ENCODE results near the gene RALGDS. TPM values are rescaled to one million over a fixed set of nuclear protein-coding genes. Genes with fewer than 3 reads are reported as not detected.
"Not testable (repeated sequence)": the region's sequence is repeated elsewhere in the genome, so short reads cannot be mapped to it uniquely, and the experiment has no call there.

Gene RALGDS
- total and polyA plus RNA-seq, 2 experiments from 2014 or later, result 8.6 to 20.3 TPM

DNA sequence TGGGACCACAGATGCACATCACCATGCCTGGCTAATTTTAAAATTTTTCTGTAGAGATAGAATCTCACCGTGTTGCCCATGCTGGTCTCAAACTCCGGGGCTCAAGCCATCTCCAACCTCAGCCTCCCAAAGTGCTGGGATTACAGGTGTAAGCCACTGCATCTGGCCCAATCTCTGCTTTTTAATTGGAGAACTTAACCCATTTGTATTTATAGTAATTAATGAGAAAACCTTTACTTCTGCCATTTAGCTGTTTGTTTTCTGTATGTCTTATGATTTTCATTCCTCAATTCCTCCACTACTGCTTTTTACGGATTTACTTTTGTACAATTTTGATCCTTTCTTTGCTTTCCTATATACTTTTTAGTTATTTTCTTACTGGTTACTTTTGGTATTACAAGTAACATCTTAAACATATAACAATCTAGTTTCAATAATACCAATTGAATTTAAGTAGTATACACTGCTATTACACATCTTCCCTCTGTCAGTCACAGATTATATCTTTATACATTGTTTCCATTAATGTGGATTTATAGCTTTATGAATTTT lies 26.1 kb downstream of the RALGDS start:
- Histone ChIP-seq H3K4me3 (no peak overlapping the region), H3K27ac (ENCODE audit: low read depth) (no peak overlapping the region), H3K9me2 (ENCODE audit: insufficient read depth) (no peaks in the 10 kb centered on the region), H3K4me1 (ENCODE audit: insufficient read depth) (no peaks in the 10 kb centered on the region), H3K79me2 (replicated peaks; ENCODE audit: insufficient read depth) (no peaks in the 10 kb centered on the region), H3F3A (replicated peaks; ENCODE audit: low read depth) (no peaks in the 10 kb centered on the region), H2AFZ (no peak overlapping the region), H3K27me3 (ENCODE audit: insufficient read depth) (no peaks in the 10 kb centered on the region), H3K4me2 (no peak overlapping the region), H4K20me1 (replicated peaks; ENCODE audit: insufficient read depth) (no peaks in the 10 kb centered on the region), H3K36me3 (ENCODE audit: insufficient read depth) (no peaks in the 10 kb centered on the region)
- ATAC-seq (no peak), DNase-seq (ENCODE audit: low spot score) (no peak)
- TF ChIP-seq NANOG (IDR thresholded peaks at IDR 0.05; ENCODE audit: borderline replicate concordance) (no peak), ZNF331 (CRISPR knock-in tag; IDR thresholded peaks at IDR 0.05; ENCODE audit: low read depth) (no peak), JUNB (IDR thresholded peaks at IDR 0.05; ENCODE audit: unreplicated experiment) (no peak), POLR2AphosphoS5 (IDR thresholded peaks at IDR 0.05; ENCODE audit: low read depth) (no peak), EZH2 (IDR thresholded peaks at IDR 0.05; ENCODE audit: low read depth, unreplicated experiment) (no peak)
- TF ChIP-seq, protein P1, sequence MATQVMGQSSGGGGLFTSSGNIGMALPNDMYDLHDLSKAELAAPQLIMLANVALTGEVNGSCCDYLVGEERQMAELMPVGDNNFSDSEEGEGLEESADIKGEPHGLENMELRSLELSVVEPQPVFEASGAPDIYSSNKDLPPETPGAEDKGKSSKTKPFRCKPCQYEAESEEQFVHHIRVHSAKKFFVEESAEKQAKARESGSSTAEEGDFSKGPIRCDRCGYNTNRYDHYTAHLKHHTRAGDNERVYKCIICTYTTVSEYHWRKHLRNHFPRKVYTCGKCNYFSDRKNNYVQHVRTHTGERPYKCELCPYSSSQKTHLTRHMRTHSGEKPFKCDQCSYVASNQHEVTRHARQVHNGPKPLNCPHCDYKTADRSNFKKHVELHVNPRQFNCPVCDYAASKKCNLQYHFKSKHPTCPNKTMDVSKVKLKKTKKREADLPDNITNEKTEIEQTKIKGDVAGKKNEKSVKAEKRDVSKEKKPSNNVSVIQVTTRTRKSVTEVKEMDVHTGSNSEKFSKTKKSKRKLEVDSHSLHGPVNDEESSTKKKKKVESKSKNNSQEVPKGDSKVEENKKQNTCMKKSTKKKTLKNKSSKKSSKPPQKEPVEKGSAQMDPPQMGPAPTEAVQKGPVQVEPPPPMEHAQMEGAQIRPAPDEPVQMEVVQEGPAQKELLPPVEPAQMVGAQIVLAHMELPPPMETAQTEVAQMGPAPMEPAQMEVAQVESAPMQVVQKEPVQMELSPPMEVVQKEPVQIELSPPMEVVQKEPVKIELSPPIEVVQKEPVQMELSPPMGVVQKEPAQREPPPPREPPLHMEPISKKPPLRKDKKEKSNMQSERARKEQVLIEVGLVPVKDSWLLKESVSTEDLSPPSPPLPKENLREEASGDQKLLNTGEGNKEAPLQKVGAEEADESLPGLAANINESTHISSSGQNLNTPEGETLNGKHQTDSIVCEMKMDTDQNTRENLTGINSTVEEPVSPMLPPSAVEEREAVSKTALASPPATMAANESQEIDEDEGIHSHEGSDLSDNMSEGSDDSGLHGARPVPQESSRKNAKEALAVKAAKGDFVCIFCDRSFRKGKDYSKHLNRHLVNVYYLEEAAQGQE (IDR thresholded peaks at IDR 0.05; ENCODE audit: unreplicated experiment), result no peak
- TF ChIP-seq, protein P2, sequence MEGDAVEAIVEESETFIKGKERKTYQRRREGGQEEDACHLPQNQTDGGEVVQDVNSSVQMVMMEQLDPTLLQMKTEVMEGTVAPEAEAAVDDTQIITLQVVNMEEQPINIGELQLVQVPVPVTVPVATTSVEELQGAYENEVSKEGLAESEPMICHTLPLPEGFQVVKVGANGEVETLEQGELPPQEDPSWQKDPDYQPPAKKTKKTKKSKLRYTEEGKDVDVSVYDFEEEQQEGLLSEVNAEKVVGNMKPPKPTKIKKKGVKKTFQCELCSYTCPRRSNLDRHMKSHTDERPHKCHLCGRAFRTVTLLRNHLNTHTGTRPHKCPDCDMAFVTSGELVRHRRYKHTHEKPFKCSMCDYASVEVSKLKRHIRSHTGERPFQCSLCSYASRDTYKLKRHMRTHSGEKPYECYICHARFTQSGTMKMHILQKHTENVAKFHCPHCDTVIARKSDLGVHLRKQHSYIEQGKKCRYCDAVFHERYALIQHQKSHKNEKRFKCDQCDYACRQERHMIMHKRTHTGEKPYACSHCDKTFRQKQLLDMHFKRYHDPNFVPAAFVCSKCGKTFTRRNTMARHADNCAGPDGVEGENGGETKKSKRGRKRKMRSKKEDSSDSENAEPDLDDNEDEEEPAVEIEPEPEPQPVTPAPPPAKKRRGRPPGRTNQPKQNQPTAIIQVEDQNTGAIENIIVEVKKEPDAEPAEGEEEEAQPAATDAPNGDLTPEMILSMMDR (conservative IDR thresholded peaks at IDR 0.05; ENCODE audit: low read depth in 2 of 2), result no peak; a peak in 2 of 4 replicates
- Mint-ChIP-seq H3K4me3 (no peak overlapping the region), H3K9me3 (peaks cover 15% of the 10 kb centered on the region; the same call in 2 of the 3 replicates), H3K4me1 (no peaks in the 10 kb centered on the region), H3K27me3 (ENCODE audit: insufficient read depth, low read depth, poor library complexity) (no peaks in the 10 kb centered on the region), H3K27ac (no peak overlapping the region), H3K36me3 (ENCODE audit: low read depth) (peaks cover 31% of the 10 kb centered on the region)

DNA sequence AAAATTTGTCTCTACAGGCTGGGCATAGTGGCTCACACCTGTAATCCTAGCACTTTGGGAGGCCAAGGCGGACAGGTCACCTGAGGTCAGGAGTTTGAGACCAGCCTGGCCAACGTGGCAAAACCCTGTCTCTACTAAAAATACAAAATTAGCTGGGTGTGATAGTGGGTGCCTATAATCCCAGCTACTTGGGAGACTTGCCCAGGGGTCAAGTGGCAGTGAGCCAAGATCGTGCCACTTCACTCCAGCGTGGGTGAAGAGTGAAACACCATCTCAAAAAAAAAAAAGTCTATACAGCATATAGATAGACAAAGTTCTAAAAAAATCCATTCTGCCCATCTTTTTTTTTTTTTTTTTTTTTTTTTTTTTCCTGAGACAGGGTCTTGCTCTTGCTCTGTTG lies 26.7 kb downstream of the RALGDS start:
- peaks cover 31% of the 10 kb centered on the region for H3K36me3 Mint-ChIP-seq (ENCODE audit: low read depth)
- not testable (repeated sequence) for H3K27ac ChIP-seq (ENCODE audit: low read depth); H3K79me2 ChIP-seq (replicated peaks; ENCODE audit: insufficient read depth); H4K20me1 ChIP-seq (replicated peaks; ENCODE audit: insufficient read depth); H3K27me3 Mint-ChIP-seq (ENCODE audit: insufficient read depth, low read depth, poor library complexity); H3K4me2 ChIP-seq; H3K9me2 ChIP-seq (ENCODE audit: insufficient read depth); H3K4me1 Mint-ChIP-seq; H3K27ac Mint-ChIP-seq; H3K4me1 ChIP-seq (ENCODE audit: insufficient read depth); H3K27me3 ChIP-seq (ENCODE audit: insufficient read depth); DNase-seq (ENCODE audit: low spot score); H2AFZ ChIP-seq; H3K36me3 ChIP-seq (ENCODE audit: insufficient read depth); H3K4me3 Mint-ChIP-seq; H3F3A ChIP-seq (replicated peaks; ENCODE audit: low read depth); ATAC-seq; H3K4me3 ChIP-seq
- H3K9me3 Mint-ChIP-seq, result peaks cover 15% of the 10 kb centered on the region; the same call in 2 of the 3 replicates
